Right cardiac atrium (tissue), 5 donors: Measurements from ENCODE around the gene HOXA13. TPM values are rescaled to one million over a fixed set of nuclear protein-coding genes. Genes with fewer than 3 reads are reported as not detected.
A peak's percentile ranks its signal among the peaks of the same experiment; 100 is the strongest.

ENCODE experiments used
- ATAC-seq, 2 donors: fragments of 200-7000 bp; cut with Tn5 transposase; one replicate each; pipeline versions ENCODE4 v1.8.0 to v1.9.1; 2020; ENCODE audit warnings: moderate library complexity in 2 of 2, mild to moderate bottlenecking in 1 of 2
- DNase-seq, 3 donors: peaks; one replicate each; pipeline ENCODE4 v3.0.0-alpha.2; 2020
- H3K27ac ChIP-seq: one replicate; pipeline ENCODE4 v1.5.1; 2013; ENCODE audit warnings: mild to moderate bottlenecking, low read length, control low read depth, moderate library complexity
- H3K27me3 ChIP-seq: one replicate; pipeline ENCODE4 v1.6.1; 2013; ENCODE audit not compliant: control insufficient read depth, insufficient read depth
- H3K4me1 ChIP-seq: one replicate; pipeline ENCODE4 v1.6.1; 2013; ENCODE audit warnings: low read length; ENCODE audit not compliant: control insufficient read depth, insufficient read depth
- H3K4me3 ChIP-seq: one replicate; pipeline ENCODE4 v1.5.1; 2013; ENCODE audit warnings: low read length, control low read depth
- H3K9me3 ChIP-seq: one replicate; pipeline ENCODE4 v1.6.1; 2013; ENCODE audit warnings: low read length; ENCODE audit not compliant: control insufficient read depth
- WGBS: extraction: QIAGEN DNeasy Blood & Tissue Kit; methylation state at CpG from one replicate; pipeline ENCODE4 v1.1.7; 2013; 5-methylcytosine and 5-hydroxymethylcytosine counted together
- intact Hi-C, 4 donors: fragments of 100-400 bp; cut with DNase I; formaldehyde crosslinking; loops; one replicate each; pipeline versions ENCODE4 v1.11.0 to v1.14.0; 2022 to 2023
- polyA plus RNA-seq: library from polyadenylated mRNA; stranded (reverse); fragments of 200-250 nt; gene quantifications from one replicate; pipeline ENCODE4 v1.2.3, GENCODE V29; 2013
- total RNA-seq, 4 donors: library from RNA; stranded (reverse); fragmentation: NEBNext Ultra II Directional; extraction: Animal tissue kit (Norgen Biotek cat#: 25700); gene quantifications; one replicate each; pipeline ENCODE4 v1.2.1, GENCODE V29; 2021
- donor health status: healthy with polysubstance abuse.
- donor health status: DM: no; HTN: yes; CAD: no.
- donor health status: DM: no; HTN: no; CAD: no.
- donor health status: DM: no; HTN: yes; CAD: no; lungs with severe emphysema.
- donor health status: DM: yes; HTN: yes; CAD: no.

HOXA13 gene
- total and polyA plus RNA-seq, 5 donors: not detected

DNA sequence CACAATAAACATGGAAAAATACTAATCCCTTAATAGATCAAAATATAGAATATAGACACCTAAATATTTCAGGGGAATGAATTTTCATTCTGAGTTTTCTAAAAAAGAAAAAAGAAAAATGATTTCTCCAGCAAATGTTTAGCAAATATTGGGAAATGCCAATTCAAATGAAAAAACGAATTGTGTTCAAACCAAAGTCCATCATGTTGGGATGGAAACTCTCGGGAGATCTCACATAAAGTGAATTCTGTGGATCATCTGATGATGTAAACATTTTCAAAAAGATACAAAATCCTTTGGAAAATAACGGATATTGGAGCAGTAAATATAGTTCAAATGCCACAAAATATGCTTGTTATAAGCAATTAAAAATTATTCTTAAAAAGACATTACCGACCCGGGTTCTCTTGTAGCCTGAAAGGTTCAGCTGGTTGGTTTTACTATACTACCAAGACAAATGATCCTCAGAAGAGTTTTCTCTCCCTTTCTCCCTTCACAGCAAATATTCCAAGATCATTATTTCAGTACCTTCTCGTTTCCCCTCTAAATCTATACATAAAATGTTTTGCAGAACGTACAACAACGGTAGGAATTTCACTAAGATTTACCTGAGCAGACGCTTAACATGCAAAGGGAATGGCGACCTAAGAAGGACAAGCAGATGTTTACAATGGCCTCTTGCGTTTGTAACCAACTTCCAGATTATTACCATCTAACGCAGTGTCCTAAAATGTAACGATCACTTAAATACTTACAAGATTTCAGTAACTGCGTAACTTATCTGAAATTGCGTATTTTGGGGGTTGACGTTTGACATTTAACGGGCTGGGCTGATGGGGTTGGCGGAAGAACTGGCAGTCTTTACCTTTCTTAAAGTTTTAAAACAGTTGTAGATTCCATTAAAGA lies 2.5 kb downstream of the HOXA13 start:
- H3K27ac ChIP-seq: no peak overlapping the region
- no peak overlapping the region for H3K4me3 ChIP-seq
- no peaks in the 10 kb centered on the region for H3K27me3 ChIP-seq
- peaks cover 3% of the 10 kb centered on the region for H3K4me1 ChIP-seq
- intact Hi-C loops: loop anchor here in 2 of 4 donors (5.0 to 10.0 kb wide), 6 partner anchors 380 to 897 kb away; no protein-coding TSS in a partner anchor
- no peak for DNase-seq
- ATAC-seq: no peak
- H3K9me3 ChIP-seq: no peaks in the 10 kb centered on the region
- WGBS: 19% methylated on average over 18 of the region's 18 CpGs

DNA sequence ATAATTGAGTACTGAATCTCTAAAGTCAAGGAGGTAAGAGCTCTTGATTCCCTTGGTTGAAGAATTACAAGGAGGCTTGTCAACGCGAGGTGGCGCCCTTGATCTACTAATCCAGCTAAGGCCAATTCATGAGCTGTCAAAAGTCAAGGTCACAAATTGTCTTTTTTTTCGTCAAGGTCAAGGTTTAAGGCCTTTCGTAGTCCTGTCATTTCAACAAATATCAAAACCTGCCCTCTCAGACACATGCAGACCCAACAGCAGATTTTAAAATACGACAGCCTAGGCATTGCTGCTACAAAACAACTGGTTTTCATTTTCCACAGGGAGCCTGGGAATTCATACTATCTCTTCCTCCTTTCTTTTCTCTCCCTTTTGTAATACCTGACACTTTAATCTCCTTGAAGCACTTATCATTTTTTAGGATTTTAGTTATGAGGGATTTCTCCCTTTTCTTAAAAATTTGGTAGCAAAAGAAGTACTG lies 3.6 kb downstream of the HOXA13 start:
- H3K9me3 ChIP-seq: no peaks in the 10 kb centered on the region
- H3K27me3 ChIP-seq: no peaks in the 10 kb centered on the region
- ATAC-seq (no peak), DNase-seq (peak; percentile 81 to 94 (median 90))
- intact Hi-C loops: loop anchor here in 2 of 4 donors (5.0 to 10.0 kb wide), 6 partner anchors 381 to 898 kb away; no protein-coding TSS in a partner anchor
- H3K4me1 ChIP-seq: peaks cover 3% of the 10 kb centered on the region
- WGBS: 3% methylated on average over 6 of the region's 6 CpGs
- H3K4me3 ChIP-seq: no peak overlapping the region
- H3K27ac ChIP-seq: no peak overlapping the region

DNA sequence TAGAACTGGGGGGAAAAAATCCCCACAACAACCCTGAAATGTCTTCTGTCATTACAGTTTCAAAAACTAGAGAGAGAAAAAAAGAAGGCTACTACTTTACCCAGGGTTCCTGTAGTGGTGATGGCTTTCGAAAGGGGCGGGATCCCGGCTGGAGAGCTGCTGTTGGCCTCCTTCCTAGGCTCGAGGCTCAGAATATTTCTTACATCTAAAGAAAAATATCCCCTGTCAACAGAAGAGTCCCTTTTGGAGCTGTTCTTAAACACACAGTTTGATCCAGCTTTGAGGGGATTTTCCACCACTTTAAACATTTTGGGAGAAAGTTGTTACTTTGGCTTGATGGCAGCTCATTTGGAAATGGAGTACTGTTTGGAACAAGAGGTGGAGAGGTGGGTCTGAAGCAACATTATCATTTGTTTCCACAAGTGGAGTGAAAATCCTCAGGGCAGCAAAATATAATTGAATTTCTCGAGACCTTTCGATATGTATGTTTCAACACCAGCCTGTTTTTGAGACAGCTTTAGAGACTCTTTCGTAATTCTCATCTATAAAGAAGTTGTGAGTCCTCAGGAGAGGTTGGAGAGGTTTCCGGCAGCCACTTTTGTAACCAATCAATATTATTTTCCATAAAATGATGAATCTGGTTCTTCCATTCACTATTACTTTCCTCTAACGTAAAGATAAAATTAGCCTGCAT lies 5.1 kb downstream of the HOXA13 start:
- Histone ChIP-seq H3K9me3 (no peaks in the 10 kb centered on the region), H3K27me3 (no peaks in the 10 kb centered on the region), H3K27ac (no peak overlapping the region), H3K4me1 (peaks cover 3% of the 10 kb centered on the region), H3K4me3 (no peak overlapping the region)
- DNase-seq (no peak), ATAC-seq (no peak)
- WGBS: 29% methylated on average over 9 of the region's 9 CpGs
- intact Hi-C loops: loop anchor here in 2 of 4 donors (5.0 to 10.0 kb wide), 6 partner anchors 382 to 900 kb away; no protein-coding TSS in a partner anchor

DNA sequence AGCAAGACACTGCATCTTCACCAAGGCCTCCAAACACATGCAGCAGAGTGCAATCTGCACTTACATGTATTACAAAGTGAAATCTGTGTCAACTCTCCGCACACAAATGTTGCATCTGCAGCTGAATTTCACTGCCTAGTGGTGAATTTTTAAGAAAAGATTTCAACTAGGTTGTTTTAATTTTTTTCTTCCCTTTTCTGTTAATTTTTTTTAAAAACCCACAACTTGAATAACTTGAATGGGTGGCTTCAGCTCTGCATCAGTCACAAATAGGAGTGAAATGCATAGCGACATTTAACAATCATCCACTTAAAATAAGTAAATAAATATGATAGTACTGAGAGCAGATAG lies 5.9 kb downstream of the HOXA13 start:
- Histone ChIP-seq H3K9me3 (no peaks in the 10 kb centered on the region), H3K27me3 (no peaks in the 10 kb centered on the region), H3K4me3 (no peak overlapping the region), H3K27ac (no peak overlapping the region), H3K4me1 (peaks cover 3% of the 10 kb centered on the region)
- ATAC-seq (no peak), DNase-seq (no peak)
- WGBS: 41% methylated on average over 2 of the region's 2 CpGs
- intact Hi-C loops: loop anchor here in 2 of 4 donors (10.0 kb wide), 3 partner anchors 731 to 901 kb away; no protein-coding TSS in a partner anchor

DNA sequence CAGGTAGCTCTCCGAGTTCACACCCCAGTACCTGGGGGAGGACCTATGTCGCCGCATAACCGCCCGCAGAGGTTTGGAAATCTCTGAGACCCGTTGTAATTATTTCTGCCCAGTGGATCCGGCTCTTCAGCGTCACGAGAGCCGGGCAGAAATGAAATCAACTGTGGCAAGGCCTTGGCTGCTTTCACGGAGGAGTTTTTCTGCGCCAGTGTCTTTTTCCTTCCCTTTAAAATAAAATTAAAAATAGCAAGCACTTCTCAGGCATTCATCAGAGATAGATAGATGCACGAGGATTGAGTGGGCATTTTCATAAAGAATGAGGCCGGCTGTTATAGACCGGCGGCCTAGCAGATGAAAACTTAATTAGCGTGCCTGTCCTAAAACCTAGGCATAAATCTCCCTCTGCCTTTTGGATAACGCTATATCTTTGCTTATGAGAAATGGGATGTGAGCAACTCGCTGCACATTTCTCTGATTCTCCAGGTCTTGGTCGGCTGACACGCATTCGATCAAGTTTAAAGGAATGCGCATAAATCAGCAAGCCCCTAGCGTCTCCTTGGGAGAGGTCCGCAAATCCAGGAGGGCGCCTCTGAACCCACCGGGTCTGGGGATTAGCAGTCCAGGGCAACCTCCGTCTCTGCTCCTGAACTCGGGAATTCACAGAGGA lies 6.4 kb downstream of the HOXA13 start:
- intact Hi-C loops: loop anchor here in 2 of 4 donors (10.0 kb wide), 3 partner anchors 731 to 901 kb away; no protein-coding TSS in a partner anchor
- Histone ChIP-seq H3K4me1 (peaks cover 4% of the 10 kb centered on the region), H3K9me3 (no peaks in the 10 kb centered on the region), H3K27me3 (no peaks in the 10 kb centered on the region), H3K27ac (no peak overlapping the region), H3K4me3 (no peak overlapping the region)
- ATAC-seq (no peak), DNase-seq (no peak)
- 18% methylated on average over 29 of the region's 29 CpGs for WGBS

DNA sequence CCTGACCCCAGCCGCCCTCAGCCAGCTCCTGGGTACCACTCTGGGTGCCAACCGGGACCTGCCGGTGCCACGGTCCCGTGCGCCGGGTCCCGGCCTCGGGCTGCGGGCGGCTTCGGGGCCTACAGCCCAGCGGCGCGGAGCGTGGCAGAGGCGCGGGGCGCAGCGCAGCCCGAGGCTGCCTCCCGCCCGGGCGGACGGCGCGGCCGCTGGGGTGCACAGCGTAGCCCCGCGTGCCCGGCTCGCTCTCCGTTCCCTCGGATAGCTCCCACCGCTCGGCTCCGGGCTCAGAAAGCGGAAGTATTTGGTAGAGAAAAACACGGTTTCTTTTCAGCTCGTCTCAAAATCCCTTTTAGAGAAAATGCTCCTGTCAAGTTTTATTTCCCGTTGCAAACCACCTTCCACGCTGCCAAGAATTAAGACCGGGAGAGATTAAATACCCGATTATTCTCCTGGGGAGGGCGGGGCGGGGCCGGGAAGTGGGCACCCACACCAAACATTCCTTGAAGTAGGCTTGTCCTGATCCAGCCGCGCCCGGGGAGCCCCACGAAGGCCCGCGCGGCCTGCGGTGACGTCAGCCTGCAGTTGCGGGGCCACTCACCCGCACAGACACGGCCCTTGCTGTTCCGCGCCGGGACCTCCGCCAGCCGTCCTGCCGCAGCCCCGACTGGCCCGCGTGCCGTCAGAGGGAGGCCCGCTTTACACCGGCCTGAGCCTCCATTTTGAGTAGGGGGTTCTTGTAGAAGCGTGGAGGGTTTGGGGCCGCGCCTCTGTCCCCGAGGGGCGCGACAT lies 7.2 kb downstream of the HOXA13 start:
- Histone ChIP-seq H3K9me3 (no peaks in the 10 kb centered on the region), H3K4me3 (peak overlapping the region; percentile 13), H3K4me1 (peaks cover 6% of the 10 kb centered on the region), H3K27me3 (no peaks in the 10 kb centered on the region), H3K27ac (no peak overlapping the region)
- intact Hi-C loops: loop anchor here in 2 of 4 donors (10.0 kb wide), 3 partner anchors 732 to 902 kb away; no protein-coding TSS in a partner anchor
- DNase-seq (peak in 1 of 3 donors; percentile 51), ATAC-seq (peak; percentile 32 to 59)
- 1% methylated on average over 78 of the region's 78 CpGs for WGBS

DNA sequence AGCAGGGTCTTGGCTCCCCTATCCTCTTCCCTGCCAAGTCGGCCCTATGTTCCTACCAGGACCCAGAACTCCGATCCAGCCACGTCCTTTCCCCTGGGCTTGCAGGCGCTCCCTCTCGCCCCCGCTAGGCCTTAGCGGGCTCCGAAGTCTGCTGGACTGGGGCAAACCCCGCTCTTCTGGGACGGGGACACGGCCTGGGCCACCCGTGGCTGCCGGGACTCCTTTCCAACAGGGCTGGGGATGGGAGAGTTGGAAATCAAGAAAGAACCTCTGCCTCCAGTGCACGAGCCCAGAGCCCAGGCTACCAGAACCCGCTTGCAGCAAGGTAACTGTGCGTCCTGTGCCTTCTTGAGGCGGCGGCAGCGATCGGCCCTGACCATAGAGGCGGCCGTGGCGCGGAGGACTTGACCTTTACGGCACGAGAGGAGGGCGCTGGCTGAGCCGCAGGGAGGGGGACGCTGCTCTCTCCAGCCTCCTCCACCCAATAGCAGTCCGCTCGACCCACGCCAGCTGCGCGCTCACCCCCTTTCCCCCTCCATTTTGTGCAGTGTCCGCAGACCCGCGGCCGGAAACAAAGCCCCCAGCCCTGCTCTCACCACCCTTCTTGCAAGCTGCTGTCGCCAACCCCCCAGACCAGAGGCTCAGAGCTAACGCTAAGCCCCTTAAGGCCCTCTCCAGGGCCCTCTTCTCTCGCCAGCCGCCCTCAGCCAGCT lies 7.9 kb downstream of the HOXA13 start:
- no peak overlapping the region for H3K27ac ChIP-seq
- intact Hi-C loops: loop anchor here in 2 of 4 donors (10.0 kb wide), 3 partner anchors 733 to 903 kb away; no protein-coding TSS in a partner anchor
- DNase-seq (peak in 1 of 3 donors; percentile 51), ATAC-seq (no peak)
- 12% methylated on average over 42 of the region's 42 CpGs for WGBS
- no peaks in the 10 kb centered on the region for H3K27me3 ChIP-seq
- H3K9me3 ChIP-seq: no peaks in the 10 kb centered on the region
- peaks cover 6% of the 10 kb centered on the region for H3K4me1 ChIP-seq
- H3K4me3 ChIP-seq: peak overlapping the region; percentile 13

DNA sequence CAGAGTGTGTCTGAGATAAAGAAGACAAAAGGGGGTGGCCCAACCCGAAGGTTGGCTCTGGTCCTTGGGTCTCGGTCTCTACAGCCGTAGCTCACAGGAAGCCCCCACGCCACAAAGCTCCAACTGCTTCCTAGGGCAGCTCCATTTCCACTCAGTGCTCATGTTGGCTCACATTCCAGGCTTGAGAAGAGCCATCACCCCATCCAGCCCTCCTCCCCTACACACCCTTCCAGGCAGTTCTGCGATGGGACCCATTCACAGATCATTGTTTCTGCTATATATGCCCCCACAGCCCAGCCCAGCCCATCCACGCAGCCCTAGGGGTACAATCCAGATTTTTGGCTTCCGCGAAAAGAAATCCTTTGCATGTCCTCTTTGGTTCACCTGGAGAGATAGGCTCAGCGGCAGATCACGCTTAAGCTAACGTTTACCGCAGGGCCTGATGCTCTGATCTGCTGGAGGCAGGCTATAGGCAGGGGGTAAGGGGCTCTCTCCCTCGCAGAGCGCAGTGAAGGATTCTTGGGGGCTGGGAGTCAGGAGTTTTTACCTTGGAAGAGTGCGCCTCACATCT lies 8.6 kb downstream of the HOXA13 start:
- no peaks in the 10 kb centered on the region for H3K27me3 ChIP-seq
- peaks cover 6% of the 10 kb centered on the region for H3K4me1 ChIP-seq
- intact Hi-C loops: loop anchor here in 2 of 4 donors (10.0 kb wide), 3 partner anchors 734 to 904 kb away; no protein-coding TSS in a partner anchor
- H3K9me3 ChIP-seq: no peaks in the 10 kb centered on the region
- H3K27ac ChIP-seq: no peak overlapping the region
- DNase-seq (no peak), ATAC-seq (no peak)
- H3K4me3 ChIP-seq: no peak overlapping the region
- WGBS: 41% methylated on average over 15 of the region's 15 CpGs

DNA sequence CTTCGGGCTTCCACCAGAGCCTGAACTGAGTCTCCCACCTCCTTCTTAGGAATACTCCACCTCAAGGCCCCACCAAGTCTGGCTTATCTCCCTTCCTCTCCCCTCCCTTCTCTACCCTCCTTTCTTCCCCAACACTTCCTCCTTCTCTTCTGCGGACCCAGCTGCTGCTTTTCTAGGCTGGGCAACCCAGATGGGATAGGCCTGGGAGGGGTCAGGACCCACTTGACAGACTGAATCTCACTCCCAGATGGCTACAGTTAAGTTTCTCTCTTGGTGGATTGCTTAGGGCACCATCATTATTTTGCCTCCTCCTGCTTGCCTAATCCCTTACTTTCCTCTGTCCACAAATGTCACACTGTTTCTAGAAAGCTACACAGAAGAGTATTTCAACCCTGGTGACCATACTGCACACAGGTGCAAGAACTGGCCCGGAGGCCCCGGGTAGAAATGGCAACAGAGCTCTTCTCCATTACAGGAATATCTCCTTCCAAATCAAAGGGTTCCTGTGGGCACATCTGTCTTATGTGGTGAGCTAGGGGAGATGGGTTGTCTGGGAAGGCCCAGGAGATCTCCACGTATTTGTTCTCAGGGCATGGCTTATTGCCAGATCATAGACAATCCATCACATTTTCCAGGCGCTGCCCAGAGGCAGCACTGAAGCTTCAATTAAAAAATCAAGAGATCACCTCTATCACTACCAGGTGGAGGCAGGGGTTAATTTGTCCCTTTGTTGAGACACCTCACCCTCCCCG lies 9.7 kb downstream of the HOXA13 start:
- Histone ChIP-seq H3K4me1 (peaks cover 6% of the 10 kb centered on the region), H3K4me3 (no peak overlapping the region), H3K27me3 (no peaks in the 10 kb centered on the region), H3K9me3 (no peaks in the 10 kb centered on the region), H3K27ac (no peak overlapping the region)
- intact Hi-C loops: loop anchor here in 2 of 4 donors (10.0 kb wide), 3 partner anchors 735 to 905 kb away; no protein-coding TSS in a partner anchor
- 44% methylated on average over 7 of the region's 7 CpGs for WGBS
- DNase-seq (no peak), ATAC-seq (no peak)
